ENCODE results near the gene TXNRD1.

GRCh38 chr12:104190641-104191176, 24.9 kb upstream of the TXNRD1 start:
- TF ChIP-seq CTCF (IDR thresholded peaks at IDR 0.05; ENCODE audit: insufficient read depth, low read depth, low read length): no peak
- TF ChIP-seq EZH2 (IDR thresholded peaks at IDR 0.05; ENCODE audit: insufficient read depth, low read length): no peak

All from astrocyte (in vitro differentiated cells and primary cell).